ENCODE measurements around the gene ZFAND2B.

GRCh38 chr2:219158586-219158985 lies 48.0 kb upstream of the ZFAND2B start:
- TF ChIP-seq, protein P1, sequence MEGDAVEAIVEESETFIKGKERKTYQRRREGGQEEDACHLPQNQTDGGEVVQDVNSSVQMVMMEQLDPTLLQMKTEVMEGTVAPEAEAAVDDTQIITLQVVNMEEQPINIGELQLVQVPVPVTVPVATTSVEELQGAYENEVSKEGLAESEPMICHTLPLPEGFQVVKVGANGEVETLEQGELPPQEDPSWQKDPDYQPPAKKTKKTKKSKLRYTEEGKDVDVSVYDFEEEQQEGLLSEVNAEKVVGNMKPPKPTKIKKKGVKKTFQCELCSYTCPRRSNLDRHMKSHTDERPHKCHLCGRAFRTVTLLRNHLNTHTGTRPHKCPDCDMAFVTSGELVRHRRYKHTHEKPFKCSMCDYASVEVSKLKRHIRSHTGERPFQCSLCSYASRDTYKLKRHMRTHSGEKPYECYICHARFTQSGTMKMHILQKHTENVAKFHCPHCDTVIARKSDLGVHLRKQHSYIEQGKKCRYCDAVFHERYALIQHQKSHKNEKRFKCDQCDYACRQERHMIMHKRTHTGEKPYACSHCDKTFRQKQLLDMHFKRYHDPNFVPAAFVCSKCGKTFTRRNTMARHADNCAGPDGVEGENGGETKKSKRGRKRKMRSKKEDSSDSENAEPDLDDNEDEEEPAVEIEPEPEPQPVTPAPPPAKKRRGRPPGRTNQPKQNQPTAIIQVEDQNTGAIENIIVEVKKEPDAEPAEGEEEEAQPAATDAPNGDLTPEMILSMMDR (IDR thresholded peaks at IDR 0.05), result no peak
- TF ChIP-seq POLR2A (IDR thresholded peaks at IDR 0.05), result no peak
